ENCODE results near the gene GTF2A2. TPM values are rescaled to one million over a fixed set of nuclear protein-coding genes. Genes with fewer than 3 reads are reported as not detected.

GTF2A2 gene
- total and polyA plus RNA-seq, 10 of the 15 experiments (the other 5 are each of a cell fraction or from before 2014, with no cell fraction given): 89.2 to 565 (median 137) TPM

DNA sequence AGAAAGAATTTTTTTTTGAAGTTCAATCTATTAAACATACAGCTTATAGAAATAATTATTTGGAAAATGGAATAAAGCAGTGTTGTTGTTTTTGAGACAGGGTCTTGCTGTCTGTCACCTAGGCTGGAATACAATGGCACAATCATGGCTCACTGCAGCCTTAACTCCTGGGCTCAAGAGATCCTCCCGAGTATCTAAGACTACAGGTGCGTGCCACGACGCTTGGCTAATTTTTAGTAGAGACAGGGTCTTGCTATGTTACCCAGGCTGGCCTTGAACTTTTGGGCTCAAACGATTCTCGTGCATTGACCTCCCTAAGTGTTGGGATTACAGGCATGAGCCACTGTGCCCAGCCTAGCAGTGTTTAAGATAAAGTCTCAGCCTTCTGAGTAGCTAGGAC lies 23.0 kb upstream of the GTF2A2 start:
- BruUV-seq (replicated peaks): no TSS peak
- ATAC-seq (no peak), DNase-seq (ENCODE audit: low read depth, low spot score) (no peak), FAIRE-seq (no peak)
- H3K9me3 ChIP-seq (replicated peaks; ENCODE audit: control insufficient read depth, insufficient read depth, low read length): no peaks in the 10 kb centered on the region
- no peaks in the 10 kb centered on the region for H3K27me3 ChIP-seq (replicated peaks in 1 of 2; ENCODE audit: control insufficient read depth in 2 of 2, insufficient read depth in 2 of 2, low read length in 1 of 2)
- RAD21 ChIA-PET (ENCODE audit: unreplicated experiment): no interaction called here
- no peaks in the 10 kb centered on the region for H3K4me1 ChIP-seq (ENCODE audit: control insufficient read depth, insufficient read depth, low read length)
- POLR2A ChIA-PET: no interaction called here
- no peak for TF ChIP-seq TCF12 (IDR thresholded peaks at IDR 0.05; ENCODE audit: low read depth, low read length)
- intact Hi-C loops (cut with micrococcal nuclease; ENCODE audit: unreplicated experiment) (no loop called here), in situ Hi-C loops (cut with MboI) (no loop called here)
- no peak overlapping the region for H3K4me2 ChIP-seq (ENCODE audit: control insufficient read depth, insufficient read depth)
- no peak overlapping the region for H3K9ac ChIP-seq (ENCODE audit: control insufficient read depth, insufficient read depth, low read length)
- H3K4me3 ChIP-seq: no peak overlapping the region
- H2AFZ ChIP-seq (ENCODE audit: control insufficient read depth, low read depth, low read length): no peak overlapping the region
- CTCF ChIA-PET: interaction anchor here (0.6 to 1.0 kb wide), 5 partner anchors 10 to 770 kb away, joined by 3 to 4 read pairs (median 3); no protein-coding TSS in a partner anchor
- H3K36me3 ChIP-seq (ENCODE audit: control insufficient read depth in 2 of 2, insufficient read depth in 2 of 2, low read length in 1 of 2): peaks cover 12 to 30% of the 10 kb centered on the region in 2 experiments; a peak in 3 of 4 replicates
- peaks cover 21% of the 10 kb centered on the region for H3K79me2 ChIP-seq (ENCODE audit: control insufficient read depth, insufficient read depth, low read length)
- no peaks in the 10 kb centered on the region for H4K20me1 ChIP-seq (ENCODE audit: control insufficient read depth, insufficient read depth)
- SMC1A ChIA-PET (ENCODE audit: uncharacterized antibody, unreplicated experiment): interaction anchor here (0.7 to 0.9 kb wide), 2 partner anchors 12 to 24 kb away, joined by 3 read pairs; no protein-coding TSS in a partner anchor
- 99% methylated on average over 6 of the region's 6 CpGs for WGBS (ENCODE audit: insufficient coverage, insufficient replicate concordance, low lambda C conversion rate, missing lambda C conversion rate)
- H3K27ac ChIP-seq (ENCODE audit: control insufficient read depth, insufficient read depth): no peak overlapping the region

DNA sequence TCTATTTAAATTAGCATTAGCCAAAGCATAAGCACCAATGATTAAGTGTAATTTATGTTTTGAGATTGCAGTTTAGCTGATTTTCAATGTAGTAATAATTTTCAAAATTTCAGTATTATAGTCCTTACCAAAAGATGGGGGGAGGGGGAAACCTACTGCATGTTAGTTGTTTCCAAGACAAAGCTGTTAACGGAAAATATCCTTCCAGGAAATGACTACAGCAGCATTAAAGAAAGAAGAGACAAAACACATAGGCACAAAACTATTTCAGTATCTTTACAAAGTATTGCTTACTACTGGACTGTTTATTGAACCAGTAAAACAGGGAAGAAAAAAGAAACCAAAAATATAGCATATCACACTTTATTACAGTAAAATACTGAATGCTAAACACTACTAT lies 21.3 kb upstream of the GTF2A2 start:
- intact Hi-C loops (cut with micrococcal nuclease; ENCODE audit: unreplicated experiment) (no loop called here), in situ Hi-C loops (cut with MboI) (no loop called here)
- ChIA-PET CTCF (interaction anchor here (0.7 kb wide), 1 partner anchor 150 kb away, joined by 3 read pairs; no protein-coding TSS in a partner anchor), RAD21 (ENCODE audit: unreplicated experiment) (no interaction called here), POLR2A (no interaction called here), SMC1A (ENCODE audit: uncharacterized antibody, unreplicated experiment) (no interaction called here)
- ATAC-seq (no peak), FAIRE-seq (no peak), DNase-seq (ENCODE audit: low read depth, low spot score) (no peak)
- no peaks in the 10 kb centered on the region for H3K27me3 ChIP-seq (replicated peaks in 1 of 2; ENCODE audit: control insufficient read depth in 2 of 2, insufficient read depth in 2 of 2, low read length in 1 of 2)
- no peak overlapping the region for H3K27ac ChIP-seq (ENCODE audit: control insufficient read depth, insufficient read depth)
- no peak for TF ChIP-seq IRF4 (IDR thresholded peaks at IDR 0.05; ENCODE audit: low read depth, low read length)
- H3K9ac ChIP-seq (ENCODE audit: control insufficient read depth, insufficient read depth, low read length): no peak overlapping the region
- H3K4me3 ChIP-seq: no peak overlapping the region
- no peaks in the 10 kb centered on the region for H4K20me1 ChIP-seq (ENCODE audit: control insufficient read depth, insufficient read depth)
- H3K36me3 ChIP-seq (ENCODE audit: control insufficient read depth in 2 of 2, insufficient read depth in 2 of 2, low read length in 1 of 2): peaks cover 12 to 31% of the 10 kb centered on the region in 2 experiments; a peak in 3 of 4 replicates
- no peak overlapping the region for H2AFZ ChIP-seq (ENCODE audit: control insufficient read depth, low read depth, low read length)
- H3K9me3 ChIP-seq (replicated peaks; ENCODE audit: control insufficient read depth, insufficient read depth, low read length): no peaks in the 10 kb centered on the region
- no peaks in the 10 kb centered on the region for H3K4me1 ChIP-seq (ENCODE audit: control insufficient read depth, insufficient read depth, low read length)
- peaks cover 4% of the 10 kb centered on the region for H3K79me2 ChIP-seq (ENCODE audit: control insufficient read depth, insufficient read depth, low read length)
- WGBS (ENCODE audit: insufficient coverage, insufficient replicate concordance, low lambda C conversion rate, missing lambda C conversion rate): 94% methylated on average over 1 of the region's 1 CpG
- no peak overlapping the region for H3K4me2 ChIP-seq (ENCODE audit: control insufficient read depth, insufficient read depth)
- no TSS peak for BruUV-seq (replicated peaks)
